KMS-11 (cell line): ENCODE data around the gene LSM4.
"Not testable (repeated sequence)": the region's sequence is repeated elsewhere in the genome, so short reads cannot be mapped to it uniquely, and the experiment has no call there.

Source experiments
- H2AFZ ChIP-seq: fragments of 200-600 bp; sonication (generic); 2 replicates; pipeline ENCODE4 v1.6.1; 2016; ENCODE audit warnings: antibody characterized with exemption, mixed run types, low read depth
- H3K27ac ChIP-seq: fragments of 200-600 bp; sonication (generic); 2 replicates; pipeline ENCODE4 v1.6.1; 2016; ENCODE audit warnings: mild to moderate bottlenecking, mixed run types
- H3K27me3 ChIP-seq: fragments of 200-600 bp; sonication (generic); 2 replicates; pipeline ENCODE4 v1.6.1; 2017; ENCODE audit warnings: mild to moderate bottlenecking, low read depth, mixed run types, moderate library complexity; ENCODE audit not compliant: insufficient read depth
- H3K36me3 ChIP-seq: fragments of 200-600 bp; sonication (generic); 2 replicates; pipeline ENCODE4 v1.6.1; 2017; ENCODE audit warnings: mild to moderate bottlenecking, mixed run types; ENCODE audit not compliant: insufficient read depth
- H3K4me1 ChIP-seq: fragments of 200-600 bp; sonication (generic); 2 replicates; pipeline ENCODE4 v1.6.1; 2016; ENCODE audit warnings: mild to moderate bottlenecking, low read depth, mixed run types; ENCODE audit not compliant: poor library complexity, severe bottlenecking
- H3K4me2 ChIP-seq: fragments of 200-600 bp; sonication (generic); 2 replicates; pipeline ENCODE4 v1.7.0; 2016; ENCODE audit warnings: mild to moderate bottlenecking, mixed run types
- H3K4me3 ChIP-seq: fragments of 200-600 bp; sonication (generic); IDR thresholded peaks from 2 replicates; pipeline ENCODE4 v1.6.1; 2017; ENCODE audit warnings: low read depth, low read length, mixed read lengths; ENCODE audit not compliant: insufficient read depth
- H3K79me2 ChIP-seq: fragments of 200-600 bp; sonication (generic); 2 replicates; pipeline ENCODE4 v1.6.1; 2016; ENCODE audit warnings: low read depth, mixed run types; ENCODE audit not compliant: insufficient read depth
- H3K9ac ChIP-seq: fragments of 200-600 bp; sonication (generic); 2 replicates; pipeline ENCODE4 v1.6.1; 2016; ENCODE audit warnings: mild to moderate bottlenecking, mixed run types
- H4K20me1 ChIP-seq: fragments of 200-600 bp; sonication (generic); 2 replicates; pipeline ENCODE4 v1.6.1; 2016; ENCODE audit warnings: mild to moderate bottlenecking, mixed run types; ENCODE audit not compliant: insufficient read depth
- TF ChIP-seq, protein P1 (sequence below): fragments of 200-600 bp; sonication (generic); conservative IDR thresholded peaks from 2 replicates; pipeline ENCODE4 v1.6.1; 2017; ENCODE audit warnings: low read depth, mild to moderate bottlenecking, antibody characterized with exemption, low read length, moderate library complexity, mixed read lengths

Gene LSM4

DNA sequence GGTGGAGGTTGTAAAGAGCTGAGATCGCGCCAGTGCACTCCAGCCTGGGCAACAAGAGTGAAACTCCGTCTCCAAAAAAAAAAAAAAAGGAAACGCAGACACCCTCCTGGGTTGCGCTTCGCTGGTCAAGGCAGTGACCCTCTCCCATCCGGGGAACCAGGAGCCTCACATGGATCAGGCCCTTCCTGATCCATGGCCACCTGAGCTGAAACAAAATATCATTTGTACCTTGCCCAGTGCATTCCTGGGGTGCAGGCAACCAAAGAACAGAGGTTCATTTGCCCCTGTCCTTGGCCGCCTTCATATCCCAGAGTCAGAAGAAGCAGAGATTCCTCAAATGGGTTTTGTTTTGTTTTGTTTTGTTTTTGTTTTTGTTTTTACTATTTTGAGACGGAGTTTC, 8.0 kb upstream of the LSM4 start:
- H4K20me1 ChIP-seq = no peaks in the 10 kb centered on the region
- no peak overlapping the region for H3K27ac ChIP-seq
- no peak overlapping the region for H3K4me2 ChIP-seq
- no peaks in the 10 kb centered on the region for H3K79me2 ChIP-seq
- H3K36me3 ChIP-seq = no peaks in the 10 kb centered on the region
- H3K4me1 ChIP-seq = peaks cover 6% of the 10 kb centered on the region
- H2AFZ ChIP-seq = no peak overlapping the region
- no peak overlapping the region for H3K4me3 ChIP-seq
- TF ChIP-seq, protein P1, sequence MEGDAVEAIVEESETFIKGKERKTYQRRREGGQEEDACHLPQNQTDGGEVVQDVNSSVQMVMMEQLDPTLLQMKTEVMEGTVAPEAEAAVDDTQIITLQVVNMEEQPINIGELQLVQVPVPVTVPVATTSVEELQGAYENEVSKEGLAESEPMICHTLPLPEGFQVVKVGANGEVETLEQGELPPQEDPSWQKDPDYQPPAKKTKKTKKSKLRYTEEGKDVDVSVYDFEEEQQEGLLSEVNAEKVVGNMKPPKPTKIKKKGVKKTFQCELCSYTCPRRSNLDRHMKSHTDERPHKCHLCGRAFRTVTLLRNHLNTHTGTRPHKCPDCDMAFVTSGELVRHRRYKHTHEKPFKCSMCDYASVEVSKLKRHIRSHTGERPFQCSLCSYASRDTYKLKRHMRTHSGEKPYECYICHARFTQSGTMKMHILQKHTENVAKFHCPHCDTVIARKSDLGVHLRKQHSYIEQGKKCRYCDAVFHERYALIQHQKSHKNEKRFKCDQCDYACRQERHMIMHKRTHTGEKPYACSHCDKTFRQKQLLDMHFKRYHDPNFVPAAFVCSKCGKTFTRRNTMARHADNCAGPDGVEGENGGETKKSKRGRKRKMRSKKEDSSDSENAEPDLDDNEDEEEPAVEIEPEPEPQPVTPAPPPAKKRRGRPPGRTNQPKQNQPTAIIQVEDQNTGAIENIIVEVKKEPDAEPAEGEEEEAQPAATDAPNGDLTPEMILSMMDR = no peak
- peaks cover 7% of the 10 kb centered on the region; the same call in 1 of the 2 replicates for H3K27me3 ChIP-seq
- H3K9ac ChIP-seq = no peak overlapping the region

DNA sequence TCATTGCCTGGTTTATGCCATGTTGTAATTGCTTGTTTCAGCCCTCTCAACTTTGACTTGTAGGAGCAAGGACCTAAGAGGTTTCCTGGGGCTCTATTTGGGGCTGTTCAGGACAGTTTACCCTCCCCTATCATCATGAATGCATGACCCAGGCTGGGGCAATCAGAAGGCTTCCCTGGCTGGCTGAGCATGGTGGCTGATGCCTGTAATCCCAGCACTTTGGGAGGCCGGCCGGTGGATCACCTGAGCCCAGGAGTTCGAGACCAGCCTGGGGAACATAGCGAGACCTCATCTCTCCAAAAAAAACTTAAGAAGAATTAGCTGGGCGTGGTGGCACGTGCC, 6.1 kb upstream of the LSM4 start:
- Histone ChIP-seq H3K4me1 (peaks cover 12% of the 10 kb centered on the region), H4K20me1 (no peaks in the 10 kb centered on the region), H3K4me3 (no peak overlapping the region), H3K9ac (no peak overlapping the region), H3K36me3 (no peaks in the 10 kb centered on the region), H2AFZ (peak overlapping the region; percentile 67; the same call in 1 of the 2 replicates), H3K27me3 (peaks cover 7% of the 10 kb centered on the region; the same call in 1 of the 2 replicates), H3K27ac (no peak overlapping the region), H3K79me2 (no peaks in the 10 kb centered on the region), H3K4me2 (peak overlapping the region; percentile 5; the same call in 1 of the 2 replicates)
- TF ChIP-seq, protein P1 = no peak

GRCh38 chr19:18328340-18329034, 5.6 kb upstream of the LSM4 start:
- no peaks in the 10 kb centered on the region for H4K20me1 ChIP-seq
- TF ChIP-seq, protein P1 = peak; percentile 88
- peaks cover 17% of the 10 kb centered on the region for H3K4me1 ChIP-seq
- H3K79me2 ChIP-seq = no peaks in the 10 kb centered on the region
- H3K27ac ChIP-seq = no peak overlapping the region
- peak overlapping the region; percentile 67; the same call in 1 of the 2 replicates for H2AFZ ChIP-seq
- H3K4me3 ChIP-seq = no peak overlapping the region
- H3K27me3 ChIP-seq = peaks cover 5% of the 10 kb centered on the region; the same call in 1 of the 2 replicates
- peak overlapping the region; percentile 5; the same call in 1 of the 2 replicates for H3K4me2 ChIP-seq
- H3K9ac ChIP-seq = no peak overlapping the region
- H3K36me3 ChIP-seq = no peaks in the 10 kb centered on the region

GRCh38 chr19:18326772-18327171, 3.9 kb upstream of the LSM4 start:
- H4K20me1 ChIP-seq = no peaks in the 10 kb centered on the region
- no peak overlapping the region for H3K4me2 ChIP-seq
- no peaks in the 10 kb centered on the region; the same call in 1 of the 2 replicates for H3K27me3 ChIP-seq
- H3K27ac ChIP-seq = no peak overlapping the region
- no peak overlapping the region for H2AFZ ChIP-seq
- no peaks in the 10 kb centered on the region for H3K36me3 ChIP-seq
- H3K4me1 ChIP-seq = peaks cover 21% of the 10 kb centered on the region
- H3K4me3 ChIP-seq = no peak overlapping the region
- H3K9ac ChIP-seq = no peak overlapping the region
- peaks cover 11% of the 10 kb centered on the region for H3K79me2 ChIP-seq
- TF ChIP-seq, protein P1 = no peak

GRCh38 chr19:18324373-18324731, 1.5 kb upstream of the LSM4 start:
- not testable (repeated sequence) for H3K36me3 ChIP-seq, H4K20me1 ChIP-seq, H3K9ac ChIP-seq, H3K27me3 ChIP-seq, H3K4me3 ChIP-seq
- Histone ChIP-seq H3K4me2 (peak overlapping the region; percentile 99), H2AFZ (peak overlapping the region; percentile 88), H3K27ac (peak overlapping the region; percentile 83; the same call in 1 of the 2 replicates), H3K79me2 (peaks cover 36% of the 10 kb centered on the region), H3K4me1 (peaks cover 28% of the 10 kb centered on the region)
